ENCODE results near the gene PLA2G3. TPM values are rescaled to one million over a fixed set of nuclear protein-coding genes. Genes with fewer than 3 reads are reported as not detected.
"Not testable (repeated sequence)": the region's sequence is repeated elsewhere in the genome, so short reads cannot be mapped to it uniquely, and the experiment has no call there.

Gene PLA2G3
- not detected for polyA plus RNA-seq (ENCODE audit: low read depth in 6 of 6)

- ATAC-seq (ENCODE audit: low read depth in 2 of 2): no peak
- Mint-ChIP-seq H3K4me1 (no peaks in the 10 kb centered on the region), H3K36me3 (peaks cover 0 to 2% of the 10 kb centered on the region in 2 donors), H3K27me3 (peaks cover 4 to 47% (median 44%) of the 10 kb centered on the region in 3 donors), H3K4me3 (no peak within 1 kb of the TSS), H3K9me3 (peaks cover 0 to 14% (median 9%) of the 10 kb centered on the region in 7 donors), H3K27ac (no peak within 1 kb of the TSS)
- no peak for DNase-seq
These were observed at the start of gene PLA2G3 for GRCh38 chr22:31139866-31140716. PLA2G3 (minus strand) TSS chr22:31140508; CDS start chr22:31140354, 154 bp downstream.

- Mint-ChIP-seq H3K27ac (no peak overlapping the region), H3K4me3 (peak overlapping the region in 2 of 8 donors; percentile 41 to 44), H3K36me3 (peaks cover 8 to 12% of the 10 kb centered on the region in 2 donors), H3K9me3 (no peaks in the 10 kb centered on the region), H3K27me3 (no peaks in the 10 kb centered on the region), H3K4me1 (peaks cover 0 to 3% (median 0%) of the 10 kb centered on the region in 3 donors)
- no peak for ATAC-seq (ENCODE audit: low read depth in 2 of 2)
- no peak for DNase-seq
These were observed 47.3 kb upstream of the PLA2G3 start for GRCh38 chr22:31187627-31188026.

- H3K4me1 Mint-ChIP-seq: peaks cover 0 to 5% (median 4%) of the 10 kb centered on the region in 3 donors
- H3K27ac Mint-ChIP-seq: peak overlapping the region in 2 of 6 donors; percentile 44 to 47
- H3K36me3 Mint-ChIP-seq: peaks cover 11 to 15% of the 10 kb centered on the region in 2 donors
- peaks cover 0 to 3% (median 0%) of the 10 kb centered on the region in 7 donors for H3K9me3 Mint-ChIP-seq
- no peak for ATAC-seq (ENCODE audit: low read depth in 2 of 2)
- no peak overlapping the region for H3K4me3 Mint-ChIP-seq
- no peak for DNase-seq
- no peaks in the 10 kb centered on the region for H3K27me3 Mint-ChIP-seq
These were observed 44.7 kb upstream of the PLA2G3 start for GRCh38 chr22:31185056-31185455.

GRCh38 chr22:31184015-31184414 is 43.7 kb upstream of the PLA2G3 start:
- Mint-ChIP-seq H3K27ac (no peak overlapping the region), H3K27me3 (no peaks in the 10 kb centered on the region), H3K4me1 (peaks cover 8 to 9% (median 8%) of the 10 kb centered on the region in 3 donors), H3K9me3 (peaks cover 0 to 3% (median 0%) of the 10 kb centered on the region in 7 donors), H3K4me3 (no peak overlapping the region), H3K36me3 (peaks cover 11 to 15% of the 10 kb centered on the region in 2 donors)
- no peak for ATAC-seq (ENCODE audit: low read depth in 2 of 2)
- DNase-seq: no peak

- Mint-ChIP-seq H3K4me1 (peaks cover 8 to 16% (median 15%) of the 10 kb centered on the region in 3 donors), H3K9me3 (peaks cover 0 to 3% (median 0%) of the 10 kb centered on the region in 7 donors), H3K36me3 (peaks cover 6 to 7% of the 10 kb centered on the region in 2 donors), H3K4me3 (no peak overlapping the region), H3K27me3 (no peaks in the 10 kb centered on the region), H3K27ac (no peak overlapping the region)
- ATAC-seq (ENCODE audit: low read depth in 2 of 2): no peak
- DNase-seq: no peak
These were observed 39.0 kb upstream of the PLA2G3 start for GRCh38 chr22:31179345-31179744.

GRCh38 chr22:31178859-31179258 is 38.6 kb upstream of the PLA2G3 start:
- Mint-ChIP-seq H3K4me3 (no peak overlapping the region), H3K9me3 (peaks cover 0 to 3% (median 0%) of the 10 kb centered on the region in 7 donors), H3K27ac (no peak overlapping the region), H3K27me3 (no peaks in the 10 kb centered on the region), H3K36me3 (peaks cover 6 to 7% of the 10 kb centered on the region in 2 donors), H3K4me1 (peaks cover 8 to 17% (median 17%) of the 10 kb centered on the region in 3 donors)
- ATAC-seq (ENCODE audit: low read depth in 2 of 2) (no peak), DNase-seq (no peak)

- no peak for ATAC-seq (ENCODE audit: low read depth in 2 of 2)
- peaks cover 6 to 7% of the 10 kb centered on the region in 2 donors for H3K36me3 Mint-ChIP-seq
These were observed 37.3 kb upstream of the PLA2G3 start for GRCh38 chr22:31177420-31178162.

GRCh38 chr22:31176923-31177322 is 36.6 kb upstream of the PLA2G3 start:
- Mint-ChIP-seq H3K9me3 (peaks cover 0 to 3% (median 0%) of the 10 kb centered on the region in 7 donors), H3K27ac (peak overlapping the region in 1 of 6 donors; percentile 89), H3K4me1 (peaks cover 14 to 29% (median 24%) of the 10 kb centered on the region in 3 donors), H3K27me3 (no peaks in the 10 kb centered on the region), H3K4me3 (no peak overlapping the region), H3K36me3 (peaks cover 6 to 7% of the 10 kb centered on the region in 2 donors)
- ATAC-seq (ENCODE audit: low read depth in 2 of 2) (no peak), DNase-seq (no peak)

More at GRCh38 chr22:31177420-31178162, 37.3 kb upstream of the PLA2G3 start:
- Mint-ChIP-seq H3K9me3 (peaks cover 0 to 3% (median 0%) of the 10 kb centered on the region in 7 donors), H3K4me3 (no peak overlapping the region), H3K27ac (no peak overlapping the region), H3K27me3 (no peaks in the 10 kb centered on the region), H3K4me1 (peaks cover 14 to 24% (median 24%) of the 10 kb centered on the region in 3 donors)
- DNase-seq: no peak

GRCh38 chr22:31173386-31174145 is 33.3 kb upstream of the PLA2G3 start:
- peak overlapping the region in 3 of 6 donors; percentile 19 to 33 (median 33) for H3K27ac Mint-ChIP-seq
- ATAC-seq (ENCODE audit: low read depth in 2 of 2): no peak
- H3K36me3 Mint-ChIP-seq: no peaks in the 10 kb centered on the region
- peaks cover 14 to 42% (median 22%) of the 10 kb centered on the region in 3 donors for H3K4me1 Mint-ChIP-seq
- no peak for DNase-seq
- no peaks in the 10 kb centered on the region for H3K9me3 Mint-ChIP-seq
- no peak overlapping the region for H3K4me3 Mint-ChIP-seq
- H3K27me3 Mint-ChIP-seq: no peaks in the 10 kb centered on the region

- H3K9me3 Mint-ChIP-seq; DNase-seq; H3K27me3 Mint-ChIP-seq; H3K4me3 Mint-ChIP-seq; ATAC-seq (ENCODE audit: low read depth in 2 of 2); H3K36me3 Mint-ChIP-seq: not testable (repeated sequence)
- peak overlapping the region in 2 of 6 donors; percentile 32 to 33 for H3K27ac Mint-ChIP-seq
- peaks cover 28 to 49% (median 29%) of the 10 kb centered on the region in 3 donors for H3K4me1 Mint-ChIP-seq
These were observed 31.4 kb upstream of the PLA2G3 start for GRCh38 chr22:31171734-31172133.

GRCh38 chr22:31170971-31171370 is 30.7 kb upstream of the PLA2G3 start:
- ATAC-seq (ENCODE audit: low read depth in 2 of 2) (no peak), DNase-seq (no peak)
- H3K4me1 Mint-ChIP-seq: peaks cover 32 to 57% (median 36%) of the 10 kb centered on the region in 3 donors
- peaks cover 0 to 15% of the 10 kb centered on the region in 2 donors for H3K36me3 Mint-ChIP-seq
- no peaks in the 10 kb centered on the region for H3K27me3 Mint-ChIP-seq
- no peaks in the 10 kb centered on the region for H3K9me3 Mint-ChIP-seq
- no peak overlapping the region for H3K27ac Mint-ChIP-seq
- no peak overlapping the region for H3K4me3 Mint-ChIP-seq

- H3K4me3 Mint-ChIP-seq: peak overlapping the region in 6 of 8 donors; percentile 63 to 99 (median 82)
- peaks cover 30 to 52% (median 49%) of the 10 kb centered on the region in 3 donors for H3K4me1 Mint-ChIP-seq
- ATAC-seq (ENCODE audit: low read depth in 2 of 2) (no peak), DNase-seq (no peak)
- no peaks in the 10 kb centered on the region for H3K27me3 Mint-ChIP-seq
- H3K36me3 Mint-ChIP-seq: peaks cover 0 to 7% of the 10 kb centered on the region in 2 donors
- peak overlapping the region in 4 of 6 donors; percentile 54 to 84 (median 65) for H3K27ac Mint-ChIP-seq
- H3K9me3 Mint-ChIP-seq: no peaks in the 10 kb centered on the region
These were observed 21.9 kb upstream of the PLA2G3 start for GRCh38 chr22:31162015-31162765.
